OCI-LY3 (cell line): ENCODE results near the gene IGSF11.

Experiments
- H2AFZ ChIP-seq: fragments of 200-600, 300-600 bp; shearing (Covaris generic); 2 replicates; pipeline ENCODE4 v1.6.0; 2014; ENCODE audit warnings: antibody characterized with exemption, low read depth, low read length
- H3K27ac ChIP-seq: fragments of 200-600, 300-600 bp; sonication (generic); 2 replicates; pipeline ENCODE4 v1.5.1; 2014; ENCODE audit warnings: mild to moderate bottlenecking, low read length, moderate library complexity, mixed read lengths
- H3K27me3 ChIP-seq: fragments of 200-600, 300-600 bp; sonication (generic); 2 replicates; pipeline ENCODE4 v1.6.1; 2014; ENCODE audit warnings: low read depth, low read length, mixed read lengths
- H3K36me3 ChIP-seq: fragments of 200-600, 300-600 bp; sonication (generic); replicated peaks from 2 replicates; pipeline ENCODE3; 2014; ENCODE audit warnings: low read depth, low read length, mixed read lengths
- H3K4me1 ChIP-seq: fragments of 300-600, 200-600 bp; sonication (generic); 2 replicates; pipeline ENCODE4 v1.6.1; 2014; ENCODE audit warnings: low read length, mixed read lengths
- H3K4me2 ChIP-seq: fragments of 200-600, 300-600 bp; sonication (generic); 2 replicates; pipeline ENCODE4 v1.6.1; 2014; ENCODE audit warnings: low read length, mixed read lengths
- H3K4me3 ChIP-seq: fragments of 300-600, 200-600 bp; sonication (generic); 2 replicates; pipeline ENCODE4 v1.5.1; 2014; ENCODE audit warnings: antibody characterized with exemption, mild to moderate bottlenecking, low read length, moderate library complexity
- H3K79me2 ChIP-seq: fragments of 300-600, 200-600 bp; shearing (Covaris generic); 2 replicates; pipeline ENCODE4 v1.6.1; 2014; ENCODE audit warnings: mild to moderate bottlenecking, low read length, mixed read lengths
- H3K9ac ChIP-seq: fragments of 300-600, 200-600 bp; shearing (Covaris generic); 2 replicates; pipeline ENCODE4 v1.6.0; 2014; ENCODE audit warnings: mild to moderate bottlenecking, low read length, moderate library complexity
- H3K9me3 ChIP-seq: fragments of 200-600, 300-600 bp; shearing (Covaris generic); 2 replicates; pipeline ENCODE4 v1.6.1; 2014; ENCODE audit warnings: low read length, mixed read lengths; ENCODE audit not compliant: insufficient read depth
- H4K20me1 ChIP-seq: fragments of 200-600, 300-600 bp; sonication (generic); 2 replicates; pipeline ENCODE4 v1.6.1; 2016; ENCODE audit warnings: low read length, mixed read lengths; ENCODE audit not compliant: insufficient read depth
- EZH2phosphoT487 ChIP-seq: fragments of 200-600 bp; shearing (Covaris generic); IDR thresholded peaks from 2 replicates; pipeline ENCODE4 v1.6.1; 2018; ENCODE audit warnings: antibody characterized with exemption, mixed run types, low read depth
- TF ChIP-seq, protein P1 (sequence below): fragments of 200-600, 300-600 bp; sonication (generic); IDR thresholded peaks from 2 replicates; pipeline ENCODE4 v1.5.1; 2014; ENCODE audit warnings: antibody characterized with exemption, low read length, low read depth

IGSF11 gene

DNA sequence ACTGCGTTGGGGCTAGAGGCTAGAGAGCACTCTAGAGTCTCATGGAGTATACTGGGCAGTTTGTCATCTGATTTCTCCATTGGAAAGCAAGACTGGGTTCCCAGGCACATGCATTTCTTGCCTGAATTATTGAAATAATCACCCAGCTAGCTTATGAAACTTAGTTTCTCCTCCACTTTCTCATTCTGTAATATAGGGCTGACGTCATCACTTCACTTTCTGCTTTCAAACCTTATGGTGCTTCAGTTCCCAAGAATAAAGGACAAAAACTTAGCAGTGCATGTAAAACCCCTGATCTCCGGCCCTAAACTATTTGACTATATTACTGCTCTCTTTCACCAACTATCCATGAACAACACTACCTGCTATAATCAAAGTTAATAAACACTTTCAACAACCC is 147.9 kb downstream of the IGSF11 start:
- no peak overlapping the region for H3K4me2 ChIP-seq

DNA sequence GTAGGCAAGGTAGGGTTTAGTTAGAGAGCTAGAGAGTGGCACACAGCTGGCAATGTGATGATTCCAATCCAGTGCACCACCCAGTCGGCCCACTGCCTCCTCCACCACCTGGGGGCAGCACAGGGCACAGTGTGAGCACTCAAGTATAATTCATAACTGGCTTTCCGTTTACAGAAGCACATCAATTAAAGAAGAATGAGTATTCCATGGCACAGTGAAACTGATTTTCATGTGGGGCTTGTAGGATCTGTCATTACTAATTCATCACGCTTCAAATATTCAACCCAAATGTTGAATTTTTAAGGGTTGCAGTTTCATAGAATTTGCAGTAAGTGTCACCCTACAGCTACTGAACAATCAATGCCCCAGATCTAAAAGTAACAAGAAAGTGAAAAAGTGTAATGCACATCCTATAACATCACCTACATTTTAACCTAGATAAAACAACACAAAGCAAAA is 149.9 kb downstream of the IGSF11 start:
- Histone ChIP-seq H3K4me2 (peak overlapping the region; percentile 32), H3K36me3 (no peaks in the 10 kb centered on the region), H3K27me3 (peaks cover 10% of the 10 kb centered on the region), H2AFZ (no peak overlapping the region), H4K20me1 (no peaks in the 10 kb centered on the region), H3K9me3 (no peaks in the 10 kb centered on the region), H3K4me3 (no peak overlapping the region), H3K4me1 (0 out of 2 replicates have a peak, but pooled peaks cover 3% of the 10 kb centered on the region), H3K9ac (no peak overlapping the region), H3K27ac (no peak overlapping the region), H3K79me2 (no peaks in the 10 kb centered on the region)
- no peak for TF ChIP-seq EZH2phosphoT487
- TF ChIP-seq, protein P1, sequence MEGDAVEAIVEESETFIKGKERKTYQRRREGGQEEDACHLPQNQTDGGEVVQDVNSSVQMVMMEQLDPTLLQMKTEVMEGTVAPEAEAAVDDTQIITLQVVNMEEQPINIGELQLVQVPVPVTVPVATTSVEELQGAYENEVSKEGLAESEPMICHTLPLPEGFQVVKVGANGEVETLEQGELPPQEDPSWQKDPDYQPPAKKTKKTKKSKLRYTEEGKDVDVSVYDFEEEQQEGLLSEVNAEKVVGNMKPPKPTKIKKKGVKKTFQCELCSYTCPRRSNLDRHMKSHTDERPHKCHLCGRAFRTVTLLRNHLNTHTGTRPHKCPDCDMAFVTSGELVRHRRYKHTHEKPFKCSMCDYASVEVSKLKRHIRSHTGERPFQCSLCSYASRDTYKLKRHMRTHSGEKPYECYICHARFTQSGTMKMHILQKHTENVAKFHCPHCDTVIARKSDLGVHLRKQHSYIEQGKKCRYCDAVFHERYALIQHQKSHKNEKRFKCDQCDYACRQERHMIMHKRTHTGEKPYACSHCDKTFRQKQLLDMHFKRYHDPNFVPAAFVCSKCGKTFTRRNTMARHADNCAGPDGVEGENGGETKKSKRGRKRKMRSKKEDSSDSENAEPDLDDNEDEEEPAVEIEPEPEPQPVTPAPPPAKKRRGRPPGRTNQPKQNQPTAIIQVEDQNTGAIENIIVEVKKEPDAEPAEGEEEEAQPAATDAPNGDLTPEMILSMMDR = peak; percentile 97

More for the DNA sequence above, 147.9 kb downstream of the IGSF11 start:
- Histone ChIP-seq H3K79me2 (no peaks in the 10 kb centered on the region), H3K4me1 (no peaks in the 10 kb centered on the region), H3K4me3 (no peak overlapping the region), H4K20me1 (no peaks in the 10 kb centered on the region), H2AFZ (no peak overlapping the region), H3K36me3 (no peaks in the 10 kb centered on the region), H3K27me3 (peaks cover 3% of the 10 kb centered on the region), H3K9me3 (no peaks in the 10 kb centered on the region), H3K9ac (no peak overlapping the region), H3K27ac (no peak overlapping the region)
- TF ChIP-seq, protein P1 = no peak
- TF ChIP-seq EZH2phosphoT487 = no peak

DNA sequence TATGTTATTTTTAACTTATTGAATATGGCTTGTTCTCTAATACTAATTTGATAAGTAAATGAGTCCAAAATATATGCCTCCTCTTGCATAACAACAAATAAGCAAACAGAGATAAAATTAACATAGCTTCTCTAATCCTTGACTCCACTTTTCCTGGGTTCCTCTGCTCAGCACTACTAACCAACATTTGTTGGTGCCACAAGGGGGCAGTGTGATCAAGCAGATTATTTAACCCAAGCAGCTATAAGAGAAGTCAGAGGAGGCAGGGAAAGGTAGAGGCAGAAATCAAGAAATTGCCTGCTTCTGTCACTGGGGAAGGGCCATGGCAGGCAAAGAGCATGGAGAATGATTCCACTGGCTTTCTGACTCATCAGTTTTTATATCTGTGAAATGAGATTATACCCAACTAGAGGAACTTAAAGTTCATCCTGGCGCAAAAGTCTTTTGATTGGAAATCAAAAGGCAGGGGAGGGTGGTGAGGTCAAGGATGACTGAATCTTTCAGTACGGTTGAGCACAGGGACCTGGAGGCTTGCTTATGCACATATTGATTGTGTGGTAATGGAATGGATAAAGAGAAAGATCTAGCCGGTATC is 152.2 kb downstream of the IGSF11 start:
- Histone ChIP-seq H3K36me3 (no peaks in the 10 kb centered on the region), H2AFZ (no peak overlapping the region)
- no peak for TF ChIP-seq EZH2phosphoT487
- TF ChIP-seq, protein P1 = peak; percentile 87

DNA sequence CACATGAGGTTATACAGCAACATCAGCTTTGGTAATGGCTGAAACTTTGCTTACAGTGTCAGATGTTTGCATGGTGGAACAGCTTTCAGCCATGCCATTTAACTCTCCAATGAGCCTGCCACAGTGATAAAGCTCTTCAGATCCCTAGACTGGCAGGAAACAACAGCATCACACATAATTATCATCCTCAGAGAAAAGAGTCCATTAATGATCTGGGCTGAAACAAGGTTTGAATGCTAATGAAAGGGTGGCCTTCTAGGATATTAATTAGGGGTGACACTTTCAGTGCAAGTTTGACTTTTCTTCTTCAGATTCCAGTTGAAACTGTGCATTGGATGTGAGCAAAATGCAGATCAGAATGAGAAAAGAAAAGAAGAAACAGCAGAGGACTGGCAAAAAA is 166.6 kb downstream of the IGSF11 start:
- Histone ChIP-seq H3K36me3 (no peaks in the 10 kb centered on the region), H3K4me2 (no peak overlapping the region), H3K9ac (no peak overlapping the region), H3K27ac (no peak overlapping the region), H3K4me3 (no peak overlapping the region), H3K4me1 (no peaks in the 10 kb centered on the region), H3K27me3 (no peaks in the 10 kb centered on the region), H3K9me3 (no peaks in the 10 kb centered on the region), H2AFZ (no peak overlapping the region), H3K79me2 (no peaks in the 10 kb centered on the region), H4K20me1 (no peaks in the 10 kb centered on the region)
- TF ChIP-seq, protein P1 = no peak
- TF ChIP-seq EZH2phosphoT487 = no peak

More for the DNA sequence above, 152.2 kb downstream of the IGSF11 start:
- Histone ChIP-seq H3K4me1 (0 out of 2 replicates have a peak, but pooled peaks cover 3% of the 10 kb centered on the region), H3K9ac (no peak overlapping the region), H3K4me2 (no peak overlapping the region), H3K27ac (no peak overlapping the region), H3K27me3 (peaks cover 13% of the 10 kb centered on the region), H3K9me3 (no peaks in the 10 kb centered on the region), H3K4me3 (no peak overlapping the region), H4K20me1 (no peaks in the 10 kb centered on the region), H3K79me2 (no peaks in the 10 kb centered on the region)
